GM23248 (cell line): ENCODE measurements around the gene PGD. TPM values are rescaled to one million over a fixed set of nuclear protein-coding genes. Genes with fewer than 3 reads are reported as not detected.

Source experiments
- DNase-seq: peaks from one replicate; pipeline ENCODE4 v3.0.0-alpha.2; 2015
- H2AFZ ChIP-seq: fragments of 200-600 bp; sonication (generic); 2 replicates; pipeline ENCODE4 v1.6.1; 2016; ENCODE audit warnings: antibody characterized with exemption
- H3F3A ChIP-seq: fragments of 200-600 bp; sonication (generic); 2 replicates; pipeline ENCODE4 v1.6.1; 2016; ENCODE audit warnings: mild to moderate bottlenecking, antibody characterized with exemption, mixed run types; ENCODE audit not compliant: insufficient read depth
- H3K27ac ChIP-seq: fragments of 200-600 bp; sonication (generic); 2 replicates; pipeline ENCODE4 v1.5.1; 2016; ENCODE audit warnings: mild to moderate bottlenecking
- H3K27me3 ChIP-seq: fragments of 200-600 bp; sonication (generic); replicated peaks from 2 replicates; pipeline ENCODE4 v1.6.1; 2016; ENCODE audit warnings: mild to moderate bottlenecking; ENCODE audit not compliant: insufficient read depth
- H3K36me3 ChIP-seq: fragments of 200-600 bp; sonication (generic); 2 replicates; pipeline ENCODE4 v1.6.1; 2016; ENCODE audit warnings: low read depth, mild to moderate bottlenecking
- H3K4me1 ChIP-seq: fragments of 200-600 bp; sonication (generic); 2 replicates; pipeline ENCODE4 v1.6.1; 2016; ENCODE audit warnings: mild to moderate bottlenecking; ENCODE audit not compliant: insufficient read depth
- H3K4me2 ChIP-seq: fragments of 200-600 bp; sonication (generic); one replicate; pipeline ENCODE4 v1.6.1; 2016; ENCODE audit warnings: mild to moderate bottlenecking; ENCODE audit not compliant: unreplicated experiment
- H3K4me3 ChIP-seq: fragments of 200-600 bp; sonication (generic); 2 replicates; pipeline ENCODE4 v1.5.1; 2016; ENCODE audit warnings: mild to moderate bottlenecking
- H3K79me2 ChIP-seq: fragments of 200-600 bp; sonication (generic); 2 replicates; pipeline ENCODE4 v1.6.1; 2016; ENCODE audit warnings: mild to moderate bottlenecking; ENCODE audit not compliant: insufficient read depth
- H3K9ac ChIP-seq: fragments of 200-600 bp; sonication (generic); 2 replicates; pipeline ENCODE4 v1.6.1; 2016; ENCODE audit warnings: mild to moderate bottlenecking
- H3K9me2 ChIP-seq: fragments of 200-600 bp; sonication (generic); 2 replicates; pipeline ENCODE4 v1.6.1; 2016; ENCODE audit warnings: mixed run types, mild to moderate bottlenecking, moderate library complexity; ENCODE audit not compliant: insufficient read depth
- H3K9me3 ChIP-seq: fragments of 200-600 bp; sonication (generic); one replicate; pipeline ENCODE4 v1.6.1; 2017; ENCODE audit warnings: low read depth
- H4K20me1 ChIP-seq: fragments of 200-600 bp; sonication (generic); 2 replicates; pipeline ENCODE4 v1.6.0; 2016; ENCODE audit not compliant: insufficient read depth
- EZH2 ChIP-seq: fragments of 200-600 bp; sonication (generic); IDR thresholded peaks from 2 replicates; pipeline ENCODE4 v1.6.1; 2018; ENCODE audit warnings: antibody characterized with exemption, mild to moderate bottlenecking; ENCODE audit not compliant: insufficient read depth, poor library complexity, severe bottlenecking
- EZH2phosphoT487 ChIP-seq: fragments of 200-600 bp; sonication (generic); IDR thresholded peaks from 2 replicates; pipeline ENCODE4 v1.6.1; 2018; ENCODE audit warnings: antibody characterized with exemption, moderate library complexity, mild to moderate bottlenecking, low read depth; ENCODE audit not compliant: insufficient read depth
- WGBS, 2 experiments: methylation state at CpG; one replicate each; pipeline ENCODE4 v1.1.6; 2015 to 2017; ENCODE audit warnings: low lambda C conversion rate in 2 of 2, low coverage in 1 of 2; ENCODE audit errors: missing lambda C conversion rate in 2 of 2; 5-methylcytosine and 5-hydroxymethylcytosine counted together
- in situ Hi-C: fragments of 300-500 bp; cut with MboI; formaldehyde crosslinking; loops from 2 replicates; pipeline ENCODE4 v1.15.0; 2020
- polyA plus RNA-seq: library from polyadenylated mRNA; unstranded; fragments of >200 nt; fragmentation: Nextera tagmentation; extraction: Ambion mirVana; gene quantifications from 2 replicates; pipeline ENCODE4 v1.2.1, GENCODE V29; 2016
- total RNA-seq: library from RNA; depleted of rRNA; stranded (reverse); fragments of >200 nt; shearing (Covaris generic); gene quantifications from 2 replicates; pipeline ENCODE4 v1.2.3, GENCODE V29; 2014

Gene PGD
- total and polyA plus RNA-seq, 2 experiments from 2014 or later, result 51.7 to 61.4 TPM

GRCh38 chr1:10378081-10378841, 20.6 kb upstream of the PGD start:
- H3F3A ChIP-seq, result peaks cover 23% of the 10 kb centered on the region
- H4K20me1 ChIP-seq, result no peaks in the 10 kb centered on the region
- no peaks in the 10 kb centered on the region for H3K9me3 ChIP-seq
- peaks cover 13% of the 10 kb centered on the region for H3K4me1 ChIP-seq
- no peak overlapping the region for H2AFZ ChIP-seq
- in situ Hi-C loops, result no loop called here
- no peak overlapping the region for H3K4me2 ChIP-seq
- H3K36me3 ChIP-seq, result no peaks in the 10 kb centered on the region; the same call in 1 of the 2 replicates
- H3K79me2 ChIP-seq, result no peaks in the 10 kb centered on the region
- H3K9ac ChIP-seq, result no peak overlapping the region
- no peaks in the 10 kb centered on the region for H3K27me3 ChIP-seq
- H3K27ac ChIP-seq, result peak overlapping the region; percentile 39; the same call in 1 of the 2 replicates
- no peaks in the 10 kb centered on the region for H3K9me2 ChIP-seq
- DNase-seq, result peak; percentile 30
- 91 to 93% methylated on average over 15 of the region's 15 CpGs for WGBS, 2 experiments
- TF ChIP-seq EZH2phosphoT487 (no peak), EZH2 (no peak)
- no peak overlapping the region for H3K4me3 ChIP-seq

- H3K36me3 ChIP-seq, result no peaks in the 10 kb centered on the region; the same call in 1 of the 2 replicates
- in situ Hi-C loops, result no loop called here
- no peak overlapping the region for H3K9ac ChIP-seq
- no peaks in the 10 kb centered on the region for H3K9me2 ChIP-seq
- no peaks in the 10 kb centered on the region for H4K20me1 ChIP-seq
- H3K79me2 ChIP-seq, result no peaks in the 10 kb centered on the region
- H3K4me1 ChIP-seq, result peaks cover 13% of the 10 kb centered on the region
- DNase-seq, result no peak
- H3K9me3 ChIP-seq, result no peaks in the 10 kb centered on the region
- no peak overlapping the region for H2AFZ ChIP-seq
- no peak overlapping the region for H3K4me3 ChIP-seq
- H3K27me3 ChIP-seq, result no peaks in the 10 kb centered on the region
- TF ChIP-seq EZH2phosphoT487, result no peak
- TF ChIP-seq EZH2, result no peak
- 94% methylated on average over 10 of the region's 10 CpGs for WGBS, 2 experiments
- peaks cover 23% of the 10 kb centered on the region for H3F3A ChIP-seq
- H3K4me2 ChIP-seq, result no peak overlapping the region
- no peak overlapping the region for H3K27ac ChIP-seq
Measured at GRCh38 chr1:10379101-10379620, 19.7 kb upstream of the PGD start.

GRCh38 chr1:10379676-10380075, 19.2 kb upstream of the PGD start:
- H3K9me2 ChIP-seq, result no peaks in the 10 kb centered on the region
- H3K27me3 ChIP-seq, result no peaks in the 10 kb centered on the region
- no peaks in the 10 kb centered on the region for H3K79me2 ChIP-seq
- H3K9me3 ChIP-seq, result no peaks in the 10 kb centered on the region
- H3K4me3 ChIP-seq, result no peak overlapping the region
- no peaks in the 10 kb centered on the region for H4K20me1 ChIP-seq
- H2AFZ ChIP-seq, result no peak overlapping the region
- no peak overlapping the region for H3K9ac ChIP-seq
- no peak overlapping the region for H3K4me2 ChIP-seq
- peaks cover 13% of the 10 kb centered on the region for H3K4me1 ChIP-seq
- in situ Hi-C loops, result no loop called here
- no peaks in the 10 kb centered on the region; the same call in 1 of the 2 replicates for H3K36me3 ChIP-seq
- TF ChIP-seq EZH2phosphoT487, result no peak
- no peak for DNase-seq
- 96 to 97% methylated on average over 6 of the region's 6 CpGs for WGBS, 2 experiments
- H3K27ac ChIP-seq, result no peak overlapping the region
- peaks cover 23% of the 10 kb centered on the region for H3F3A ChIP-seq

- peaks cover 23% of the 10 kb centered on the region for H3F3A ChIP-seq
- peaks cover 13% of the 10 kb centered on the region for H3K4me1 ChIP-seq
- H2AFZ ChIP-seq, result no peak overlapping the region
- peak overlapping the region; percentile 62 for H3K4me2 ChIP-seq
- H3K9me2 ChIP-seq, result no peaks in the 10 kb centered on the region
- H3K27me3 ChIP-seq, result no peaks in the 10 kb centered on the region
- H3K36me3 ChIP-seq, result no peaks in the 10 kb centered on the region; the same call in 1 of the 2 replicates
- in situ Hi-C loops, result no loop called here
- WGBS, 2 experiments, result 4% methylated on average over 5 of the region's 5 CpGs
- no peaks in the 10 kb centered on the region for H3K9me3 ChIP-seq
- H3K79me2 ChIP-seq, result no peaks in the 10 kb centered on the region
- DNase-seq, result peak; percentile 96
- H4K20me1 ChIP-seq, result no peaks in the 10 kb centered on the region
- no peak for TF ChIP-seq EZH2phosphoT487
- H3K27ac ChIP-seq, result peak overlapping the region; percentile 84
- peak overlapping the region; percentile 5; the same call in 1 of the 2 replicates for H3K4me3 ChIP-seq
- H3K9ac ChIP-seq, result peak overlapping the region; percentile 47
Measured at GRCh38 chr1:10380594-10381275, 18.1 kb upstream of the PGD start.
